Brain microvascular endothelial cell (primary cell): ENCODE results near the gene MPZL2.

Experiments used
- DNase-seq: peaks from one replicate; pipeline ENCODE4 v3.0.0-alpha.2; 2020
- H3K27ac ChIP-seq: fragments of 250-450 bp; sonication (Bioruptor Pico); 2 replicates; pipeline ENCODE4 v1.5.1; 2020; ENCODE audit warnings: mild to moderate bottlenecking, moderate library complexity
- H3K27me3 ChIP-seq: fragments of 250-450 bp; sonication (Bioruptor Pico); replicated peaks from 2 replicates; pipeline ENCODE4 v1.5.1; 2020; ENCODE audit warnings: mild to moderate bottlenecking
- H3K36me3 ChIP-seq: fragments of 250-450 bp; sonication (Bioruptor Pico); replicated peaks from 2 replicates; pipeline ENCODE4 v1.5.1; 2020; ENCODE audit warnings: mild to moderate bottlenecking
- H3K4me3 ChIP-seq: 2 replicates; pipeline ENCODE4 v1.5.1; 2011; ENCODE audit warnings: low read depth, mild to moderate bottlenecking, control low read depth, low read length, moderate library complexity
- in situ Hi-C: cut with HindIII; loops from 2 replicates; pipeline ENCODE4 v1.10.0; 2017; ENCODE audit warnings: low sequenced_read_pairs, low pct_ligation_motif_present
- TF ChIP-seq, protein P1 (sequence below): IDR thresholded peaks from 2 replicates; pipeline ENCODE4 v1.5.1; 2011; ENCODE audit warnings: low read depth, mild to moderate bottlenecking, moderate library complexity, low read length, control low read depth, inconsistent platforms; ENCODE audit errors: missing control alignments

The MPZL2 gene

GRCh38 chr11:118216621-118217481, 47.2 kb downstream of the MPZL2 start:
- no peak for DNase-seq

GRCh38 chr11:118215765-118216164, 48.3 kb downstream of the MPZL2 start:
- H3K27me3 ChIP-seq = peaks cover 9% of the 10 kb centered on the region
- no peak overlapping the region for H3K27ac ChIP-seq
- in situ Hi-C loops = no loop called here
- TF ChIP-seq, protein P1, sequence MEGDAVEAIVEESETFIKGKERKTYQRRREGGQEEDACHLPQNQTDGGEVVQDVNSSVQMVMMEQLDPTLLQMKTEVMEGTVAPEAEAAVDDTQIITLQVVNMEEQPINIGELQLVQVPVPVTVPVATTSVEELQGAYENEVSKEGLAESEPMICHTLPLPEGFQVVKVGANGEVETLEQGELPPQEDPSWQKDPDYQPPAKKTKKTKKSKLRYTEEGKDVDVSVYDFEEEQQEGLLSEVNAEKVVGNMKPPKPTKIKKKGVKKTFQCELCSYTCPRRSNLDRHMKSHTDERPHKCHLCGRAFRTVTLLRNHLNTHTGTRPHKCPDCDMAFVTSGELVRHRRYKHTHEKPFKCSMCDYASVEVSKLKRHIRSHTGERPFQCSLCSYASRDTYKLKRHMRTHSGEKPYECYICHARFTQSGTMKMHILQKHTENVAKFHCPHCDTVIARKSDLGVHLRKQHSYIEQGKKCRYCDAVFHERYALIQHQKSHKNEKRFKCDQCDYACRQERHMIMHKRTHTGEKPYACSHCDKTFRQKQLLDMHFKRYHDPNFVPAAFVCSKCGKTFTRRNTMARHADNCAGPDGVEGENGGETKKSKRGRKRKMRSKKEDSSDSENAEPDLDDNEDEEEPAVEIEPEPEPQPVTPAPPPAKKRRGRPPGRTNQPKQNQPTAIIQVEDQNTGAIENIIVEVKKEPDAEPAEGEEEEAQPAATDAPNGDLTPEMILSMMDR = no peak
- no peak for DNase-seq
- no peak overlapping the region for H3K4me3 ChIP-seq
- no peaks in the 10 kb centered on the region for H3K36me3 ChIP-seq

More at GRCh38 chr11:118216621-118217481, 47.2 kb downstream of the MPZL2 start:
- H3K27me3 ChIP-seq = peaks cover 9% of the 10 kb centered on the region
- no peaks in the 10 kb centered on the region for H3K36me3 ChIP-seq
- TF ChIP-seq, protein P1 = no peak
- H3K27ac ChIP-seq = no peak overlapping the region
- no peak overlapping the region for H3K4me3 ChIP-seq
- in situ Hi-C loops = no loop called here

DNA sequence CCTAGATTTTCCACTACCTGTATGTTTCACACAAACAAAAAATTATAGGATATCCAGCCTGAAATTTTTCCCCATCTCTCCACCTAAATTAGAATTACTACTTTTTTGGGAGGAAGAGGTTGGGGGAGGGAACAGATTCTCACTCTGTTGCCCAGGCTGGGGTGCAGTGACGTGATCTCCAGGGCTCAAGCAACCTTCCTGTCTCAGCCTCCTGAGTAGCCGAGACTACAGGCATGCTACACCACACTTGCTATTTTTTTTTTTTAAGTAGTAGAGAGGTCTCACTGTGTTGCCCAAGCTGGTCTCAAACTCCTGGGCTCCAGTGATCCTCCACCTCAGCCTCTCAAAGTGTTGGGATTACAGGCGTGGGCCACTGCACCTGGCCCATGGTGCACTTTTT, 48.8 kb downstream of the MPZL2 start:
- Histone ChIP-seq H3K27ac (no peak overlapping the region), H3K27me3 (peaks cover 9% of the 10 kb centered on the region), H3K36me3 (no peaks in the 10 kb centered on the region), H3K4me3 (no peak overlapping the region)
- in situ Hi-C loops = no loop called here
- TF ChIP-seq, protein P1 = no peak
- no peak for DNase-seq

GRCh38 chr11:118214210-118214914, 49.7 kb downstream of the MPZL2 start:
- no peak overlapping the region for H3K27ac ChIP-seq
- H3K4me3 ChIP-seq = no peak overlapping the region

DNA sequence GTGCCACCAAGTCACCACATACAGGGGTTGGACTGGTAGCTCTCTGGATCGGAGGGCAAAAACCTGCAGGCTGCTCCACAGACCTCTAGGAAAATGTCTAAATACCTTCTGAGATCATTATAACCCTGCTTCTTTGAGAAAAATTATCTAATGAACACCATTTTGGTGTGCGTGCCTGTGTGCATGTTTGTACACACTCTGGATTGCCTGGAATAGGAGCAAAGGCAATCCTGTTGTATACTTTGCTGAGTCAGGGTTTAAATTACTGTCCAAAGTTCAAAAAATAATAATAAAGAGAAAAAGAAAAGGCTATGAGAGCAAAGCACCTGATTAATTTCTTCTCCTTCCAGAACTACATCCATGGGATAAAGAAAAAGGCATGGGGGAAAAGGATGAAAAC, 50.3 kb downstream of the MPZL2 start:
- in situ Hi-C loops = no loop called here
- Histone ChIP-seq H3K4me3 (no peak overlapping the region), H3K27ac (no peak overlapping the region), H3K27me3 (peaks cover 9% of the 10 kb centered on the region), H3K36me3 (no peaks in the 10 kb centered on the region)
- DNase-seq = no peak
- TF ChIP-seq, protein P1 = no peak

More at GRCh38 chr11:118214210-118214914, 49.7 kb downstream of the MPZL2 start:
- Histone ChIP-seq H3K36me3 (no peaks in the 10 kb centered on the region), H3K27me3 (peaks cover 9% of the 10 kb centered on the region)
- in situ Hi-C loops = no loop called here
- no peak for DNase-seq
- TF ChIP-seq, protein P1 = no peak
